Kidney (tissue), 14 donors: ENCODE results near the gene KLHL24. TPM values are rescaled to one million over a fixed set of nuclear protein-coding genes. Genes with fewer than 3 reads are reported as not detected.
A peak's percentile ranks its signal among the peaks of the same experiment; 100 is the strongest.
"Not testable (repeated sequence)": the region's sequence is repeated elsewhere in the genome, so short reads cannot be mapped to it uniquely, and the experiment has no call there.

Source experiments
- DNase-seq, 5 donors: peaks; one replicate each; pipeline ENCODE4 v3.0.0-alpha.2; 2013 to 2020
- FAIRE-seq: peaks from 2 replicates; lab custom pipeline; 2012; peaks lifted over from hg19 to GRCh38; lab: Jason Lieb, UNC
- H3K27ac ChIP-seq, 2 donors: one replicate each; pipeline ENCODE4 v1.7.0; 2013; ENCODE audit warnings: low read depth in 2 of 2, low read length in 2 of 2, inconsistent platforms in 1 of 2
- H3K27me3 ChIP-seq: one replicate; pipeline ENCODE4 v1.7.1; 2013; ENCODE audit warnings: low read length, inconsistent platforms; ENCODE audit not compliant: control insufficient read depth, insufficient read depth
- H3K36me3 ChIP-seq, 3 donors: one replicate each; pipeline versions ENCODE4 v1.7.0 to v1.7.1; 2013; ENCODE audit warnings: low read length in 3 of 3, control low read depth in 1 of 3, inconsistent platforms in 1 of 3; ENCODE audit not compliant: insufficient read depth in 3 of 3, control insufficient read depth in 2 of 3
- H3K4me1 ChIP-seq, 3 donors: one replicate each; pipeline versions ENCODE4 v1.7.0 to v1.7.1; 2013; ENCODE audit warnings: low read length in 3 of 3, inconsistent platforms in 1 of 3, low read depth in 1 of 3; ENCODE audit not compliant: control insufficient read depth in 2 of 3, insufficient read depth in 2 of 3
- H3K4me3 ChIP-seq, 3 donors: one replicate each; pipeline versions ENCODE4 v1.7.0 to v1.8.1; 2013; ENCODE audit warnings: low read length in 3 of 3, control low read depth in 1 of 3, inconsistent platforms in 1 of 3
- H3K9ac ChIP-seq, 3 donors: one replicate each; pipeline versions ENCODE4 v1.7.0 to v1.7.1; 2013; ENCODE audit warnings: low read length in 3 of 3, control low read depth in 1 of 3, inconsistent platforms in 1 of 3
- H3K9me3 ChIP-seq, 3 donors: one replicate each; pipeline versions ENCODE4 v1.7.0 to v1.7.1; 2013; ENCODE audit warnings: low read length in 3 of 3, control low read depth in 1 of 3, inconsistent platforms in 1 of 3; ENCODE audit not compliant: control insufficient read depth in 2 of 3, insufficient read depth in 1 of 3
- CTCF ChIP-seq: IDR thresholded peaks from 3 replicates; pipeline ENCODE4 v1.5.1; 2012; ENCODE audit warnings: mild to moderate bottlenecking, moderate library complexity, borderline replicate concordance; ENCODE audit not compliant: insufficient read depth; ENCODE audit errors: extremely low read depth
- intact Hi-C: fragments of 100-400 bp; cut with DNase I; formaldehyde crosslinking; loops from one replicate; pipeline ENCODE4 v1.11.1; 2022
- polyA plus RNA-seq: library from polyadenylated mRNA; stranded (reverse); fragments of 350-450 nt; fragmentation: Illumina TruSeq; extraction: RNeasy Lipid Tissue Mini Kit (QIAGEN cat#74804); gene quantifications from one replicate; pipeline ENCODE4 v1.2.3, GENCODE V29; 2014; ENCODE audit warnings: low read depth, low replicate concordance; ENCODE audit not compliant: insufficient read depth
- total RNA-seq: library from RNA; stranded (reverse); fragmentation: NEBNext Ultra II Directional; extraction: Animal tissue kit (Norgen Biotek cat#: 25700); gene quantifications from one replicate; pipeline ENCODE4 v1.2.1, GENCODE V29; 2021
- donor health status: control.
- donor health status: control.
- donor health status: control.
- donor health status: control.
- donor health status: control.
- donor health status: DM: yes; HTN: yes; CAD: no.
- donor health status: Normal renal cell carcinoma (clear cell type).

Gene KLHL24
- total and polyA plus RNA-seq, 2 donors from 2014 or later, result 8.4 to 61.3 TPM

GRCh38 chr3:183620252-183620628 is 15.2 kb upstream of the KLHL24 start:
- DNase-seq (no peak), FAIRE-seq (no peak)
- Histone ChIP-seq H3K4me1 (peaks cover 0 to 3% (median 0%) of the 10 kb centered on the region in 3 donors), H3K9me3 (no peaks in the 10 kb centered on the region), H3K27ac (no peak overlapping the region), H3K9ac (no peak overlapping the region), H3K27me3 (no peaks in the 10 kb centered on the region), H3K36me3 (no peaks in the 10 kb centered on the region), H3K4me3 (no peak overlapping the region)
- intact Hi-C loops, result no loop called here
- TF ChIP-seq CTCF, result no peak

GRCh38 chr3:183622473-183622872 is 12.9 kb upstream of the KLHL24 start:
- intact Hi-C loops, H3K27me3 ChIP-seq, H3K4me3 ChIP-seq, H3K9ac ChIP-seq, FAIRE-seq, H3K4me1 ChIP-seq, H3K36me3 ChIP-seq, H3K27ac ChIP-seq, DNase-seq, H3K9me3 ChIP-seq: not testable (repeated sequence)

GRCh38 chr3:183626877-183627594 is 8.4 kb upstream of the KLHL24 start:
- Histone ChIP-seq H3K4me1 (peaks cover 0 to 3% (median 0%) of the 10 kb centered on the region in 3 donors), H3K9ac (no peak overlapping the region), H3K36me3 (no peaks in the 10 kb centered on the region), H3K4me3 (no peak overlapping the region), H3K27ac (no peak overlapping the region), H3K9me3 (no peaks in the 10 kb centered on the region), H3K27me3 (no peaks in the 10 kb centered on the region)
- no peak for TF ChIP-seq CTCF
- intact Hi-C loops, result no loop called here
- DNase-seq, result peak in 1 of 5 donors; percentile 90
- FAIRE-seq, result no peak

- DNase-seq, result no peak
Observed at GRCh38 chr3:183629546-183630301, 5.7 kb upstream of the KLHL24 start.

More at GRCh38 chr3:183629546-183630301, 5.7 kb upstream of the KLHL24 start:
- Histone ChIP-seq H3K4me3 (no peak overlapping the region), H3K9ac (no peak overlapping the region), H3K4me1 (peaks cover 0 to 2% (median under 1%) of the 10 kb centered on the region in 3 donors), H3K27ac (no peak overlapping the region), H3K27me3 (no peaks in the 10 kb centered on the region), H3K36me3 (no peaks in the 10 kb centered on the region), H3K9me3 (no peaks in the 10 kb centered on the region)
- TF ChIP-seq CTCF, result no peak
- no peak for FAIRE-seq
- intact Hi-C loops, result no loop called here
